ENCODE results near the gene KIF3B. TPM values are rescaled to one million over a fixed set of nuclear protein-coding genes. Genes with fewer than 3 reads are reported as not detected.
"Not testable (repeated sequence)": the region's sequence is repeated elsewhere in the genome, so short reads cannot be mapped to it uniquely, and the experiment has no call there.

KIF3B gene
- total RNA-seq, 1 donor from 2014 or later = 55.3 TPM

DNA sequence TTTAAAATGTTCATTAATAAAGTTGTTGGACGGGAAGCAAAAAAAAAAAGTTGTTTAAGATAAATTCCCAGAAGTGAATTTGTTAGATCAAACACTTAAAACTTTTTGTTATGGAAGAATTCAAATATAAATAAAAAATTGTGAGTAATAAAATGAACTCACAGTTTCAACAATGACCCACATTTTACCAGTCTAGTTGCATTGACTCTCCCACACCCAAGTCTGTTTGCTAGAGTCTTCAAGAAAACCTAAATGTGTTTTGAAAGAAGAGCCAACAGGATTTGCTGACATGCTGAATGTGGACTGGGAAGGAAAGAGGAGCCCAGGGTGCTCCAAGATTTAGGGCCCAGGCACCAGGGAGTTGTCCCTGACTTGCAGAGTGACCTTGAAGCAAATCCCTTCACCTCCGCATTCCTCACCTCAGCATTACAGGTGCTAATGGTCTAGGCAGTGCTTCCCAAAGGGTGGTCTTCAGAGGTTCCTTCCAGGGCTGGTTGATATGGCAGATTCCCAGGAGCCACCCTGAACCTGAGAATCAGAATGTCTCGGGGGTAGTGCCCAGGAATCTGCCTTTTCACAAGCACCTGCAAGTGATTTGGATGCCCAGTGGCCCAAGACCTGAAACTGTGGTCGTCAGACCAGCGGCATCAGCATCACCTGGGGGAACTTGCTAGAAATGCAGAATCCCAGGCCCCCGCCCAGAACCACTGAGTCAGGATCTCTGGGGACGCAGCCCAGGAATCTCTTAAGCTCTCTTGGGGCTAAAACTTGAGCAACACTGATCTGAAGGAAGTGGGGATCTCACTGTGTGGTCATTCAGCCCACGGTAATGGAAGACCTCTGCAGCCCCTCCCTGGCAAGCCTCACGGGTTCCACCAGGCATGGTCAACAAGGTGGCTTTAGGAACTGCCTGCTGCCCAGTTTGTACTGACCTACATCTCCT lies 38.7 kb upstream of the KIF3B start:
- TF ChIP-seq CTCF (IDR thresholded peaks at IDR 0.05; ENCODE audit: partially characterized antibody, unreplicated experiment) = no peak
- Mint-ChIP-seq H3K4me3 (ENCODE audit: unreplicated experiment) (no peak overlapping the region), H3K27ac (ENCODE audit: unreplicated experiment) (no peak overlapping the region), H3K4me1 (ENCODE audit: low read depth, unreplicated experiment) (peaks cover 2% of the 10 kb centered on the region), H3K9me3 (ENCODE audit: unreplicated experiment) (peaks cover 4% of the 10 kb centered on the region), H3K27me3 (ENCODE audit: unreplicated experiment) (no peaks in the 10 kb centered on the region), H3K36me3 (ENCODE audit: unreplicated experiment) (no peaks in the 10 kb centered on the region)
- no peak for DNase-seq

GRCh38 chr20:32240205-32240604 lies 37.2 kb upstream of the KIF3B start:
- H3K27ac Mint-ChIP-seq (ENCODE audit: unreplicated experiment) = no peak overlapping the region
- TF ChIP-seq CTCF (IDR thresholded peaks at IDR 0.05; ENCODE audit: partially characterized antibody, unreplicated experiment) = no peak
- DNase-seq = no peak
- H3K27me3 Mint-ChIP-seq (ENCODE audit: unreplicated experiment) = no peaks in the 10 kb centered on the region
- H3K36me3 Mint-ChIP-seq (ENCODE audit: unreplicated experiment) = no peaks in the 10 kb centered on the region
- H3K9me3 Mint-ChIP-seq (ENCODE audit: unreplicated experiment) = peaks cover 4% of the 10 kb centered on the region
- H3K4me1 Mint-ChIP-seq (ENCODE audit: low read depth, unreplicated experiment) = peaks cover 2% of the 10 kb centered on the region
- no peak overlapping the region for H3K4me3 Mint-ChIP-seq (ENCODE audit: unreplicated experiment)

GRCh38 chr20:32241807-32242206 lies 35.6 kb upstream of the KIF3B start:
- TF ChIP-seq CTCF (IDR thresholded peaks at IDR 0.05; ENCODE audit: partially characterized antibody, unreplicated experiment) = no peak
- Mint-ChIP-seq H3K27me3 (ENCODE audit: unreplicated experiment) (no peaks in the 10 kb centered on the region), H3K27ac (ENCODE audit: unreplicated experiment) (no peak overlapping the region), H3K4me1 (ENCODE audit: low read depth, unreplicated experiment) (peaks cover 2% of the 10 kb centered on the region), H3K4me3 (ENCODE audit: unreplicated experiment) (no peak overlapping the region), H3K36me3 (ENCODE audit: unreplicated experiment) (no peaks in the 10 kb centered on the region), H3K9me3 (ENCODE audit: unreplicated experiment) (peaks cover 7% of the 10 kb centered on the region)
- DNase-seq = no peak

GRCh38 chr20:32244150-32244823 lies 33.2 kb upstream of the KIF3B start:
- no peak for TF ChIP-seq CTCF (IDR thresholded peaks at IDR 0.05; ENCODE audit: partially characterized antibody, unreplicated experiment)
- Mint-ChIP-seq H3K36me3 (ENCODE audit: unreplicated experiment) (no peaks in the 10 kb centered on the region), H3K27ac (ENCODE audit: unreplicated experiment) (no peak overlapping the region), H3K9me3 (ENCODE audit: unreplicated experiment) (peaks cover 3% of the 10 kb centered on the region), H3K27me3 (ENCODE audit: unreplicated experiment) (no peaks in the 10 kb centered on the region), H3K4me1 (ENCODE audit: low read depth, unreplicated experiment) (peaks cover 4% of the 10 kb centered on the region), H3K4me3 (ENCODE audit: unreplicated experiment) (no peak overlapping the region)
- DNase-seq = no peak

GRCh38 chr20:32244959-32245358 lies 32.5 kb upstream of the KIF3B start:
- no peak for TF ChIP-seq CTCF (IDR thresholded peaks at IDR 0.05; ENCODE audit: partially characterized antibody, unreplicated experiment)
- Mint-ChIP-seq H3K9me3 (ENCODE audit: unreplicated experiment) (peaks cover 3% of the 10 kb centered on the region), H3K27me3 (ENCODE audit: unreplicated experiment) (no peaks in the 10 kb centered on the region), H3K36me3 (ENCODE audit: unreplicated experiment) (no peaks in the 10 kb centered on the region), H3K4me3 (ENCODE audit: unreplicated experiment) (no peak overlapping the region), H3K27ac (ENCODE audit: unreplicated experiment) (no peak overlapping the region), H3K4me1 (ENCODE audit: low read depth, unreplicated experiment) (peaks cover 4% of the 10 kb centered on the region)
- no peak for DNase-seq

DNA sequence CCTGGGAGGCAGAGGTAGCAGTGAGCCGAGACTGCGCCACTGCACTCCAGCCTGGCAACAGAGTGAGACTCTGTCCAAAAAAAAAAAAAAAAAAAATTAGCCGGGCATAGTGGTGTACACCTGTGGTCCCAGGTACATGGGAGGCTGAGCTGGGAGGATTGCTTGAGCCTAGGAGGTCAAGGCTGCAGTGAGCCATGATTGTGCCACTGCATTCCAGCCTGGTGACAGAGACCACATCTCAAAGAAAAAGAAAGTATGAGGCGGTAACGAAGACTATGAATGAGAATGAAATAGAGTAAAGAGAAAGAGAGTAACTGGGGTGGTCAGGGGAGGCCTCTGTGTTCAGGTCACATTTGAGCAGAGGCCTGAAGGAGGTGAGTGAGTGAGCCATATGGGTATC lies 31.2 kb upstream of the KIF3B start:
- not testable (repeated sequence) for H3K36me3 Mint-ChIP-seq (ENCODE audit: unreplicated experiment); H3K27me3 Mint-ChIP-seq (ENCODE audit: unreplicated experiment); H3K4me1 Mint-ChIP-seq (ENCODE audit: low read depth, unreplicated experiment); H3K4me3 Mint-ChIP-seq (ENCODE audit: unreplicated experiment); H3K9me3 Mint-ChIP-seq (ENCODE audit: unreplicated experiment); DNase-seq
- peak overlapping the region; percentile 5 for H3K27ac Mint-ChIP-seq (ENCODE audit: unreplicated experiment)
